ENCODE measurements around the gene CEBPA. TPM values are rescaled to one million over a fixed set of nuclear protein-coding genes. Genes with fewer than 3 reads are reported as not detected.

The CEBPA gene
- total and polyA plus RNA-seq, 7 donors: 2.9 to 64.3 (median 16.1) TPM

GRCh38 chr19:33273065-33273736 lies 29.1 kb downstream of the CEBPA start:
- no peak overlapping the region for H3K27ac ChIP-seq

GRCh38 chr19:33271246-33272021 lies 30.9 kb downstream of the CEBPA start:
- 80 to 88% methylated on average over 12 of the region's 12 CpGs for WGBS, 2 donors
- Histone ChIP-seq H3K4me1 (peaks cover 0 to 5% (median 0%) of the 10 kb centered on the region in 4 donors), H3K9me3 (no peaks in the 10 kb centered on the region), H3K36me3 (no peaks in the 10 kb centered on the region), H3K4me3 (no peak overlapping the region), H3K27ac (no peak overlapping the region), H3K27me3 (no peaks in the 10 kb centered on the region)
- intact Hi-C loops (cut with DNase I): no loop called here
- no peak for DNase-seq
- TF ChIP-seq CTCF (IDR thresholded peaks at IDR 0.05) (no peak), EP300 (IDR thresholded peaks at IDR 0.05) (no peak), POLR2A (IDR thresholded peaks at IDR 0.05) (no peak), POLR2AphosphoS5 (IDR thresholded peaks at IDR 0.05) (no peak)

More at GRCh38 chr19:33273065-33273736, 29.1 kb downstream of the CEBPA start:
- no peak for TF ChIP-seq POLR2A (IDR thresholded peaks at IDR 0.05)
- no peak for TF ChIP-seq CTCF (IDR thresholded peaks at IDR 0.05)
- TF ChIP-seq POLR2AphosphoS5 (IDR thresholded peaks at IDR 0.05): no peak
- TF ChIP-seq EP300 (IDR thresholded peaks at IDR 0.05): no peak
- H3K4me3 ChIP-seq: no peak overlapping the region
- no peaks in the 10 kb centered on the region for H3K36me3 ChIP-seq
- peaks cover 0 to 5% (median 0%) of the 10 kb centered on the region in 4 donors for H3K4me1 ChIP-seq
- 84 to 91% methylated on average over 26 of the region's 26 CpGs for WGBS, 2 donors
- no peaks in the 10 kb centered on the region for H3K9me3 ChIP-seq
- intact Hi-C loops (cut with DNase I): no loop called here
- no peak for DNase-seq
- H3K27me3 ChIP-seq: no peaks in the 10 kb centered on the region

- Histone ChIP-seq H3K27ac (no peak overlapping the region), H3K9me3 (no peaks in the 10 kb centered on the region), H3K27me3 (no peaks in the 10 kb centered on the region), H3K4me1 (peaks cover 0 to 5% (median 0%) of the 10 kb centered on the region in 4 donors), H3K4me3 (no peak overlapping the region), H3K36me3 (no peaks in the 10 kb centered on the region)
- intact Hi-C loops (cut with DNase I): no loop called here
- TF ChIP-seq POLR2A (IDR thresholded peaks at IDR 0.05) (no peak), EP300 (IDR thresholded peaks at IDR 0.05) (no peak), CTCF (IDR thresholded peaks at IDR 0.05) (no peak), POLR2AphosphoS5 (IDR thresholded peaks at IDR 0.05) (no peak)
- 92 to 98% methylated on average over 1 of the region's 1 CpG for WGBS, 2 donors
- no peak for DNase-seq
Measured at GRCh38 chr19:33270769-33271168, 31.6 kb downstream of the CEBPA start.

- no peak overlapping the region for H3K27ac ChIP-seq
- H3K36me3 ChIP-seq: no peaks in the 10 kb centered on the region
- intact Hi-C loops (cut with DNase I): no loop called here
- 82 to 86% methylated on average over 10 of the region's 10 CpGs for WGBS, 2 donors
- peaks cover 0 to 5% (median 0%) of the 10 kb centered on the region in 4 donors for H3K4me1 ChIP-seq
- H3K4me3 ChIP-seq: no peak overlapping the region
- no peak for TF ChIP-seq POLR2A (IDR thresholded peaks at IDR 0.05)
- TF ChIP-seq POLR2AphosphoS5 (IDR thresholded peaks at IDR 0.05): no peak
- no peak for TF ChIP-seq CTCF (IDR thresholded peaks at IDR 0.05)
- no peak for TF ChIP-seq EP300 (IDR thresholded peaks at IDR 0.05)
- H3K27me3 ChIP-seq: no peaks in the 10 kb centered on the region
- DNase-seq: no peak
- H3K9me3 ChIP-seq: no peaks in the 10 kb centered on the region
Measured at GRCh38 chr19:33269016-33269415, 33.3 kb downstream of the CEBPA start.
